ENCODE results near the gene PHF19.

The PHF19 gene

GRCh38 chr9:120815075-120815474 is 61.9 kb downstream of the PHF19 start:
- no peak for DNase-seq (ENCODE audit: extremely low read depth in 1 of 2, low read depth in 1 of 2)

DNA sequence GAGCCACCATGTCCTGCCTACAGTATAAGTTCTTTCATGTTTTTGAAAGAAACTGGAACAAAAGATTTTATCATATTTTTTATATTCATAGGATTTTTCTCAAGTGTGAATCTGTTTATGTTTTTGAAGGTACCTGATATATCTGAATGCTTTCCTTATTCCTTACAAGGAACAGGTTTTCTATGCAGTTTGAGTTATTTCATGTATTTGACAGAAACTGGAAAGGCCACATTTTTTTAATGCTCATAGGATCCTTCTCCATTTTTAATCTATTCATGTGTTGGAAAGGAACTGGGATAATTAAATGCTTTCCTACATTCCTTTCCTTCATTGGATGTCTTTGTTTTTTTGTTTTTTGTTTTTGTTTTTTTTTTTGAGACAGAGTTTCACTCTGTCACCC is 68.1 kb downstream of the PHF19 start:
- no peak for DNase-seq (ENCODE audit: extremely low read depth in 1 of 2, low read depth in 1 of 2)

DNA sequence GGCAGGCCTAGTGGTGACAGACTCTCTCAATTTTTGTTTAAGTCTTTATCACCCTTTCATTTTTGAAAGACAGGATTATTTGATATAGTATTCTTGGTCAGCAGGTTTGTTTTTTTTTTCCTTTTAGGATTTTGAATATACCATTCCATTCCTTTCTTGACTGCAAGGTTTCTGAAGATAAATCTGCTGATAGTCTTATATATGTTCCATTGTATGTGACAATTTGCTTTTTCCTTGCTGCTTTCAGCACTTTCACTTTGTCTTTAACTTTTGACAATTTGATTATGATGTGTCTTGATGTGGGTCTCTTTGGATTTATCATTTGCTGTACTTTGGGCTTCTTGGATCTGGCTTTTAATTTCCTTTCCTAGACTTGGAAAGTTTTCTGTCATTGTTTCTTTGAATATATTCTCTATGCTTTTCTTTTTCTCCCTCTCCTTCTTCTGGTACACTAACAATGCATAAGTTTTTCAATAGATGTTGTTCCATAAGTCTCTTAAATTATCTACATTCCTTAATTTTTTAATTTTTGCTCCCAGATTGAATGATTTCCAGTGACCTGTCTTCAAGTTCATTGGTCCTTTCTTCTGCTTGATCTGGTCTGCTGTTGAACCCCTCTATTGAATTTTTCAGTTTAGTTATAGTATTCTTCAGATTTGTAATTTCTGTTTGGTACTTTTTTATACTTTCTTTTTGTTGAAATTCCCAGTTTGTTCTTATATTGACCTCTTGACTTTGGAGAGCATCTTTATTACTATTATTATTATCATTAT is 69.2 kb downstream of the PHF19 start:
- no peak for DNase-seq (ENCODE audit: extremely low read depth in 1 of 2, low read depth in 1 of 2)

Data from stimulated activated CD8-positive, alpha-beta memory T cell treated with anti-CD3 and anti-CD28 coated beads, Interleukin-7, amount 100 ng/mL, for 48 hours (primary cell).